Fibroblast of lung (primary cell): ENCODE measurements around the gene NR2F2. TPM values are rescaled to one million over a fixed set of nuclear protein-coding genes. Genes with fewer than 3 reads are reported as not detected.

ENCODE experiments used
- DNase-seq, 2 donors: peaks; one replicate each; pipeline versions ENCODE4 v3.0.0 to v3.0.0-alpha.2; 2010; ENCODE audit warnings: low read depth in 2 of 2
- H2AFZ ChIP-seq: 2 replicates; pipeline ENCODE4 v1.5.1; 2012; ENCODE audit warnings: low read length, control low read depth, inconsistent platforms
- H3K27ac ChIP-seq: 2 replicates; pipeline ENCODE4 v1.5.1; 2011; ENCODE audit warnings: low read length, control low read depth; ENCODE audit not compliant: insufficient read depth
- H3K27me3 ChIP-seq: 2 replicates; pipeline ENCODE4 v1.5.1; 2011; ENCODE audit warnings: mild to moderate bottlenecking, low read length; ENCODE audit not compliant: control insufficient read depth, insufficient read depth
- H3K36me3 ChIP-seq: 2 replicates; pipeline ENCODE4 v1.5.1; 2011; ENCODE audit warnings: low read length; ENCODE audit not compliant: control insufficient read depth, insufficient read depth
- H3K4me1 ChIP-seq: 2 replicates; pipeline ENCODE4 v1.5.1; 2011; ENCODE audit warnings: low read length; ENCODE audit not compliant: control insufficient read depth, insufficient read depth; ENCODE audit errors: extremely low read depth
- H3K4me2 ChIP-seq: 2 replicates; pipeline ENCODE4 v1.5.1; 2011; ENCODE audit warnings: low read length, control low read depth; ENCODE audit not compliant: insufficient read depth; ENCODE audit errors: extremely low read depth
- H3K4me3 ChIP-seq, 4 experiments: fragments of 200-600 bp in 1 of 4; sonication (generic) in 1 of 4; replicated peaks in 1 of 4; 2 replicates each; pipeline ENCODE4 v1.5.1; 2011 to 2016; ENCODE audit warnings: low read length in 4 of 4, low read depth in 3 of 4, mild to moderate bottlenecking in 3 of 4, control low read depth in 2 of 4, inconsistent platforms in 1 of 4, mixed read lengths in 1 of 4; ENCODE audit not compliant: insufficient read depth in 1 of 4; ENCODE audit errors: control extremely low read depth in 1 of 4
- H3K79me2 ChIP-seq: 2 replicates; pipeline ENCODE4 v1.5.1; 2012; ENCODE audit warnings: mild to moderate bottlenecking, low read length, inconsistent platforms; ENCODE audit not compliant: control insufficient read depth, insufficient read depth
- H3K9ac ChIP-seq: 2 replicates; pipeline ENCODE4 v1.5.1; 2011; ENCODE audit warnings: mild to moderate bottlenecking, low read length, control low read depth; ENCODE audit not compliant: insufficient read depth
- H3K9me3 ChIP-seq: 2 replicates; pipeline ENCODE4 v1.5.1; 2012; ENCODE audit warnings: low read depth, low read length; ENCODE audit not compliant: control insufficient read depth, insufficient read depth
- H4K20me1 ChIP-seq: 2 replicates; pipeline ENCODE4 v1.5.1; 2011; ENCODE audit warnings: low read length; ENCODE audit not compliant: control insufficient read depth, insufficient read depth; ENCODE audit errors: extremely low read depth
- CTCF ChIP-seq, 2 donors: IDR thresholded peaks in 1 of 2; conservative IDR thresholded peaks in 1 of 2; 1 replicate in 1 of 2; 2 replicates in 1 of 2; pipeline ENCODE4 v1.5.1; 2011 to 2012; ENCODE audit warnings: low read length in 2 of 2, control low read depth in 1 of 2, inconsistent platforms in 1 of 2, low read depth in 1 of 2, mild to moderate bottlenecking in 1 of 2
- EZH2 ChIP-seq: IDR thresholded peaks from 2 replicates; pipeline ENCODE4 v1.5.1; 2012; ENCODE audit warnings: low read length, control low read depth, mild to moderate bottlenecking; ENCODE audit errors: missing control alignments
- polyA plus RNA-seq, 2 donors: library from polyadenylated mRNA; depleted of rRNA in 1 of 2; stranded (reverse) in 1 of 2; unstranded in 1 of 2; fragments of >200 nt; gene quantifications; 2 replicates each; pipeline ENCODE4 v1.2.1, GENCODE V29; 2011 to 2012; ENCODE audit warnings: missing spikeins in 1 of 2
- total RNA-seq: library from RNA; depleted of rRNA; stranded (reverse); fragments of >200 nt; gene quantifications from 2 replicates; pipeline ENCODE4 v1.2.1, GENCODE V29; 2014

Gene NR2F2
- total and polyA plus RNA-seq, 2 donors (not counting 1 experiment from before 2014, with no cell fraction given): 15.7 to 130 TPM

- Histone ChIP-seq H3K9ac (no peak overlapping the region), H4K20me1 (no peaks in the 10 kb centered on the region), H3K79me2 (peaks cover 96% of the 10 kb centered on the region), H3K4me2 (no peak overlapping the region), H3K27me3 (no peaks in the 10 kb centered on the region), H3K9me3 (no peaks in the 10 kb centered on the region), H3K36me3 (peaks cover 9% of the 10 kb centered on the region), H3K27ac (peak overlapping the region; percentile 79), H2AFZ (no peak overlapping the region), H3K4me1 (peaks cover 13% of the 10 kb centered on the region), H3K4me3 (peak overlapping the region in 1 of 4 experiments; percentile 20)
- TF ChIP-seq EZH2 (no peak), CTCF (conservative IDR thresholded peaks at IDR 0.05 in 1 of 2, IDR thresholded peaks at IDR 0.05 in 1 of 2; ENCODE audit: low read depth in 1 of 2, low read length in 2 of 2) (no peak)
- no peak for DNase-seq
Observed at GRCh38 chr15:96350934-96351724, 20.6 kb downstream of the NR2F2 start.

GRCh38 chr15:96351761-96352603 lies 21.5 kb downstream of the NR2F2 start:
- peak in 1 of 2 donors; percentile 41 for DNase-seq
- H3K36me3 ChIP-seq: peaks cover 9% of the 10 kb centered on the region
- H4K20me1 ChIP-seq: no peaks in the 10 kb centered on the region
- H3K27me3 ChIP-seq: no peaks in the 10 kb centered on the region
- H3K4me1 ChIP-seq: peaks cover 13% of the 10 kb centered on the region
- H3K4me3 ChIP-seq: peak overlapping the region in 1 of 4 experiments; percentile 10
- H2AFZ ChIP-seq: no peak overlapping the region
- no peak overlapping the region for H3K4me2 ChIP-seq
- peak overlapping the region; percentile 79 for H3K27ac ChIP-seq
- H3K9me3 ChIP-seq: no peaks in the 10 kb centered on the region
- peak overlapping the region; percentile 48 for H3K9ac ChIP-seq
- TF ChIP-seq CTCF (conservative IDR thresholded peaks at IDR 0.05 in 1 of 2, IDR thresholded peaks at IDR 0.05 in 1 of 2; ENCODE audit: low read depth in 1 of 2, low read length in 2 of 2): no peak
- no peak for TF ChIP-seq EZH2
- H3K79me2 ChIP-seq: peaks cover 92% of the 10 kb centered on the region
